ENCODE data around the gene GNLY.

The GNLY gene

GRCh38 chr2:85690932-85691331 lies 3.2 kb upstream of the GNLY start:
- no peak for FAIRE-seq

- FAIRE-seq = no peak
Observed at GRCh38 chr2:85692039-85692645, 2.0 kb upstream of the GNLY start.

- FAIRE-seq = no peak
Observed at GRCh38 chr2:85695121-85695520, 963 bp downstream of the GNLY start.

- FAIRE-seq = no peak
Observed at GRCh38 chr2:85695691-85696668, 1.8 kb downstream of the GNLY start.

- no peak for FAIRE-seq
Observed at GRCh38 chr2:85697096-85697495, 2.9 kb downstream of the GNLY start.

GRCh38 chr2:85697716-85698115 lies 3.6 kb downstream of the GNLY start:
- FAIRE-seq = no peak

GRCh38 chr2:85698184-85698879 lies 4.2 kb downstream of the GNLY start:
- FAIRE-seq = no peak

- no peak for FAIRE-seq
Observed at GRCh38 chr2:85698880-85699254, 4.7 kb downstream of the GNLY start.

GRCh38 chr2:85699325-85699724 lies 5.2 kb downstream of the GNLY start:
- no peak for FAIRE-seq

GRCh38 chr2:85702172-85702571 lies 8.0 kb downstream of the GNLY start:
- no peak for FAIRE-seq

- FAIRE-seq = no peak
Observed at GRCh38 chr2:85702800-85703199, 8.6 kb downstream of the GNLY start.

GRCh38 chr2:85703329-85703728 lies 9.2 kb downstream of the GNLY start:
- no peak for FAIRE-seq

- FAIRE-seq = no peak
Observed at GRCh38 chr2:85704038-85704437, 9.9 kb downstream of the GNLY start.

GRCh38 chr2:85704800-85705679 lies 10.9 kb downstream of the GNLY start:
- FAIRE-seq = no peak

GRCh38 chr2:85705680-85706039 lies 11.5 kb downstream of the GNLY start:
- FAIRE-seq = no peak

GRCh38 chr2:85706063-85706462 lies 11.9 kb downstream of the GNLY start:
- no peak for FAIRE-seq

GRCh38 chr2:85706599-85707296 lies 12.6 kb downstream of the GNLY start:
- FAIRE-seq = no peak

- FAIRE-seq = peak; percentile 72
Observed at GRCh38 chr2:85707304-85707703, 13.1 kb downstream of the GNLY start.

- FAIRE-seq = no peak
Observed at GRCh38 chr2:85708641-85709040, 14.5 kb downstream of the GNLY start.

- no peak for FAIRE-seq
Observed at GRCh38 chr2:85709401-85709811, 15.2 kb downstream of the GNLY start.

- no peak for FAIRE-seq
Observed at GRCh38 chr2:85710687-85711577, 16.8 kb downstream of the GNLY start.

All from endometrium (tissue), 2 donors.